PC-9 (cell line): ENCODE measurements around the gene DDX42.

Experiments
- CTCF ChIP-seq: fragments of 200-600 bp; sonication (generic); conservative IDR thresholded peaks from 2 replicates; pipeline ENCODE4 v1.6.1; 2017; ENCODE audit warnings: mixed run types, antibody characterized with exemption, mild to moderate bottlenecking, moderate library complexity
- EZH2 ChIP-seq: fragments of 200-600 bp; sonication (generic); IDR thresholded peaks from 2 replicates; pipeline ENCODE4 v1.8.0; 2017; ENCODE audit warnings: antibody characterized with exemption, low read depth

- no peak for TF ChIP-seq CTCF
- no peak for TF ChIP-seq EZH2
These were observed 24.7 kb downstream of the DDX42 start for GRCh38 chr17:63798572-63799106.
